Measurements from ENCODE around the gene PPP2R5C. TPM values are rescaled to one million over a fixed set of nuclear protein-coding genes. Genes with fewer than 3 reads are reported as not detected.

The PPP2R5C gene
- total and polyA plus RNA-seq, 9 of the 15 experiments (the other 6 are each of a cell fraction or from before 2014, with no cell fraction given): 284 to 617 (median 395) TPM

GRCh38 chr14:101721111-101721510 lies 40.4 kb upstream of the PPP2R5C start:
- no peak for ATAC-seq
- H3K27me3 ChIP-seq (ENCODE audit: control insufficient read depth in 2 of 2, insufficient read depth in 2 of 2, low read length in 2 of 2): no peaks in the 10 kb centered on the region
- no peak overlapping the region for H3K27ac ChIP-seq (ENCODE audit: extremely low read depth, low read depth, low read length)
- no peak overlapping the region for H3K9ac ChIP-seq (ENCODE audit: insufficient read depth in 1 of 2, low read depth in 2 of 2, low read length in 2 of 2)
- no TSS peak for BruUV-seq (replicated peaks)
- no peaks in the 10 kb centered on the region for H4K20me1 ChIP-seq (replicated peaks; ENCODE audit: control insufficient read depth, insufficient read depth, low read length)
- ChIA-PET POLR2A (interaction anchor here (0.6 to 0.7 kb wide), 2 partner anchors 66 to 1901 kb away, joined by 3 read pairs; no protein-coding TSS in a partner anchor), CTCF (ENCODE audit: low intra/inter-chr PET ratio) (no interaction called here)
- H3K9me3 ChIP-seq (replicated peaks; ENCODE audit: control insufficient read depth, insufficient read depth, low read depth, low read length): no peaks in the 10 kb centered on the region
- 85% methylated on average over 5 of the region's 5 CpGs for WGBS (ENCODE audit: insufficient coverage, low coverage, missing lambda C conversion rate)
- no peaks in the 10 kb centered on the region for H3K9me1 ChIP-seq (ENCODE audit: control insufficient read depth, insufficient read depth, low read length)
- no peak for FAIRE-seq
- 0 out of 2 replicates have a peak overlapping the region, but pooled peaks have one; percentile 14 for H2AFZ ChIP-seq (ENCODE audit: low read depth, low read length)
- no peaks in the 10 kb centered on the region for H3K36me3 ChIP-seq (ENCODE audit: control insufficient read depth, insufficient read depth, low read length)
- H3K4me3 ChIP-seq: no peak overlapping the region
- in situ Hi-C loops (cut with MboI) (no loop called here), intact Hi-C loops (cut with micrococcal nuclease) (no loop called here)
- H3K79me2 ChIP-seq (ENCODE audit: control insufficient read depth, insufficient read depth, low read length): peaks cover 5% of the 10 kb centered on the region; the same call in 2 of the 3 replicates
- no peak overlapping the region for H3K4me2 ChIP-seq (ENCODE audit: insufficient read depth, low read length)
- TF ChIP-seq ZNF766 (CRISPR knock-in tag; conservative IDR thresholded peaks at IDR 0.05) (no peak), BCLAF1 (IDR thresholded peaks at IDR 0.05; ENCODE audit: borderline replicate concordance in 1 of 2, control insufficient read depth in 1 of 2, low read depth in 2 of 2, low read length in 1 of 2) (no peak), ASH1L (IDR thresholded peaks at IDR 0.05; ENCODE audit: borderline replicate concordance, low read depth, partially characterized antibody) (no peak), ZKSCAN8 (CRISPR knock-in tag; IDR thresholded peaks at IDR 0.05) (no peak), CCNT2 (IDR thresholded peaks at IDR 0.05; ENCODE audit: borderline replicate concordance, extremely low read depth, insufficient read length, low read depth, low read length) (no peak), ZC3H4 (CRISPR knock-in tag; IDR thresholded peaks at IDR 0.05; ENCODE audit: borderline replicate concordance) (no peak), KAT7 (CRISPR knock-in tag; IDR thresholded peaks at IDR 0.05; ENCODE audit: borderline replicate concordance) (no peak), ZNF384 (IDR thresholded peaks at IDR 0.05; ENCODE audit: low read depth, low read length) (no peak), MCM2 (IDR thresholded peaks at IDR 0.05; ENCODE audit: low read depth) (no peak), HDGF (IDR thresholded peaks at IDR 0.05) (no peak), ARID3A (IDR thresholded peaks at IDR 0.05; ENCODE audit: borderline replicate concordance, low read depth, low read length) (no peak), COPS2 (conservative IDR thresholded peaks at IDR 0.05) (no peak), ZNF146 (CRISPR knock-in tag; IDR thresholded peaks at IDR 0.05; ENCODE audit: unreplicated experiment) (no peak), KAT8 (IDR thresholded peaks at IDR 0.05; ENCODE audit: low read depth) (no peak)
- TF ChIP-seq, protein P1, sequence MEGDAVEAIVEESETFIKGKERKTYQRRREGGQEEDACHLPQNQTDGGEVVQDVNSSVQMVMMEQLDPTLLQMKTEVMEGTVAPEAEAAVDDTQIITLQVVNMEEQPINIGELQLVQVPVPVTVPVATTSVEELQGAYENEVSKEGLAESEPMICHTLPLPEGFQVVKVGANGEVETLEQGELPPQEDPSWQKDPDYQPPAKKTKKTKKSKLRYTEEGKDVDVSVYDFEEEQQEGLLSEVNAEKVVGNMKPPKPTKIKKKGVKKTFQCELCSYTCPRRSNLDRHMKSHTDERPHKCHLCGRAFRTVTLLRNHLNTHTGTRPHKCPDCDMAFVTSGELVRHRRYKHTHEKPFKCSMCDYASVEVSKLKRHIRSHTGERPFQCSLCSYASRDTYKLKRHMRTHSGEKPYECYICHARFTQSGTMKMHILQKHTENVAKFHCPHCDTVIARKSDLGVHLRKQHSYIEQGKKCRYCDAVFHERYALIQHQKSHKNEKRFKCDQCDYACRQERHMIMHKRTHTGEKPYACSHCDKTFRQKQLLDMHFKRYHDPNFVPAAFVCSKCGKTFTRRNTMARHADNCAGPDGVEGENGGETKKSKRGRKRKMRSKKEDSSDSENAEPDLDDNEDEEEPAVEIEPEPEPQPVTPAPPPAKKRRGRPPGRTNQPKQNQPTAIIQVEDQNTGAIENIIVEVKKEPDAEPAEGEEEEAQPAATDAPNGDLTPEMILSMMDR (IDR thresholded peaks at IDR 0.05 in 2 of 3, conservative IDR thresholded peaks at IDR 0.05 in 1 of 3; ENCODE audit: insufficient read depth in 2 of 3, low read depth in 1 of 3, low read length in 3 of 3): no peak
- TF ChIP-seq, protein P2, sequence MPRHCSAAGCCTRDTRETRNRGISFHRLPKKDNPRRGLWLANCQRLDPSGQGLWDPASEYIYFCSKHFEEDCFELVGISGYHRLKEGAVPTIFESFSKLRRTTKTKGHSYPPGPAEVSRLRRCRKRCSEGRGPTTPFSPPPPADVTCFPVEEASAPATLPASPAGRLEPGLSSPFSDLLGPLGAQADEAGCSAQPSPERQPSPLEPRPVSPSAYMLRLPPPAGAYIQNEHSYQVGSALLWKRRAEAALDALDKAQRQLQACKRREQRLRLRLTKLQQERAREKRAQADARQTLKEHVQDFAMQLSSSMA (CRISPR knock-in tag; IDR thresholded peaks at IDR 0.05): no peak
- H3K4me1 ChIP-seq (replicated peaks in 1 of 2; ENCODE audit: control insufficient read depth in 2 of 2, insufficient read depth in 2 of 2, low read length in 2 of 2): peaks cover 14 to 17% of the 10 kb centered on the region in 2 experiments; a peak in 4 of 5 replicates
- DNase-seq (ENCODE audit: extremely low read depth in 1 of 4, low spot score in 3 of 4): no peak
